ENCODE results near the gene MRAS. TPM values are rescaled to one million over a fixed set of nuclear protein-coding genes. Genes with fewer than 3 reads are reported as not detected.

Gene MRAS
- total RNA-seq, 1 experiment from 2014 or later: 0.77 TPM

DNA sequence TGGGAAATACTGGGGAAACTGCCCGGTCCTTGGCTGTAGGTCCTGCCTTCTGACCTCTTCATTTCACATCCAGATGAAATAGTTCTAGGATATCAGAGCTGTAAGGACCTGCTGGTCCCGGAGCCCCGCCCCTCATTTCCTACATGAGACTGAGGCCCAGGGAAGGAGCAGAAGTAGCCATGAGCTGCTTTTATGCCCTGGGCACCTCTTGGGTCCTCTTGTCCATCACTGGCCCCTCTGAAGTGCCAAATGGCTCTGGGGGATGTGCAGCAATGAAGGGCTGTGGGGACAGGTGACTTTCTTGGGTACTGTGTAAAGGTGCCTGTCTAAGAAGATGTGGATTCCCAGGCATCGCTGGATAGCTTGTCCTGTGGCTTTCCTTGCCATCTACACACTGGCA, 45.8 kb downstream of the MRAS start:
- CTCF ChIA-PET: no interaction called here
- H3K4me3 ChIP-seq (ENCODE audit: low read depth, low read length, poor library complexity, severe bottlenecking): no peak overlapping the region
- no peaks in the 10 kb centered on the region for H3K9me3 ChIP-seq (ENCODE audit: low read depth, low read length, poor library complexity, severe bottlenecking)
- intact Hi-C loops (cut with micrococcal nuclease; ENCODE audit: unreplicated experiment): no loop called here
- TF ChIP-seq EZH2 (IDR thresholded peaks at IDR 0.05; ENCODE audit: borderline replicate concordance, low read depth, low read length, poor library complexity, severe bottlenecking): no peak
- TF ChIP-seq, protein P1, sequence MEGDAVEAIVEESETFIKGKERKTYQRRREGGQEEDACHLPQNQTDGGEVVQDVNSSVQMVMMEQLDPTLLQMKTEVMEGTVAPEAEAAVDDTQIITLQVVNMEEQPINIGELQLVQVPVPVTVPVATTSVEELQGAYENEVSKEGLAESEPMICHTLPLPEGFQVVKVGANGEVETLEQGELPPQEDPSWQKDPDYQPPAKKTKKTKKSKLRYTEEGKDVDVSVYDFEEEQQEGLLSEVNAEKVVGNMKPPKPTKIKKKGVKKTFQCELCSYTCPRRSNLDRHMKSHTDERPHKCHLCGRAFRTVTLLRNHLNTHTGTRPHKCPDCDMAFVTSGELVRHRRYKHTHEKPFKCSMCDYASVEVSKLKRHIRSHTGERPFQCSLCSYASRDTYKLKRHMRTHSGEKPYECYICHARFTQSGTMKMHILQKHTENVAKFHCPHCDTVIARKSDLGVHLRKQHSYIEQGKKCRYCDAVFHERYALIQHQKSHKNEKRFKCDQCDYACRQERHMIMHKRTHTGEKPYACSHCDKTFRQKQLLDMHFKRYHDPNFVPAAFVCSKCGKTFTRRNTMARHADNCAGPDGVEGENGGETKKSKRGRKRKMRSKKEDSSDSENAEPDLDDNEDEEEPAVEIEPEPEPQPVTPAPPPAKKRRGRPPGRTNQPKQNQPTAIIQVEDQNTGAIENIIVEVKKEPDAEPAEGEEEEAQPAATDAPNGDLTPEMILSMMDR (conservative IDR thresholded peaks at IDR 0.05; ENCODE audit: low read depth, low read length): no peak
- H3K27ac ChIP-seq (ENCODE audit: low read depth, low read length, poor library complexity, severe bottlenecking): no peak overlapping the region
- DNase-seq (ENCODE audit: low spot score): no peak
- no TSS peak for BruUV-seq (replicated peaks)
- POLR2A ChIA-PET (ENCODE audit: low non-redundant PET): no interaction called here
- no peaks in the 10 kb centered on the region for H3K27me3 ChIP-seq (replicated peaks; ENCODE audit: insufficient read depth, low read depth, low read length, poor library complexity)
- no peaks in the 10 kb centered on the region for H3K4me1 ChIP-seq (ENCODE audit: insufficient read depth, low read length, poor library complexity, severe bottlenecking)
- H3K36me3 ChIP-seq (ENCODE audit: insufficient read depth, low read length, poor library complexity, severe bottlenecking): no peaks in the 10 kb centered on the region

DNA sequence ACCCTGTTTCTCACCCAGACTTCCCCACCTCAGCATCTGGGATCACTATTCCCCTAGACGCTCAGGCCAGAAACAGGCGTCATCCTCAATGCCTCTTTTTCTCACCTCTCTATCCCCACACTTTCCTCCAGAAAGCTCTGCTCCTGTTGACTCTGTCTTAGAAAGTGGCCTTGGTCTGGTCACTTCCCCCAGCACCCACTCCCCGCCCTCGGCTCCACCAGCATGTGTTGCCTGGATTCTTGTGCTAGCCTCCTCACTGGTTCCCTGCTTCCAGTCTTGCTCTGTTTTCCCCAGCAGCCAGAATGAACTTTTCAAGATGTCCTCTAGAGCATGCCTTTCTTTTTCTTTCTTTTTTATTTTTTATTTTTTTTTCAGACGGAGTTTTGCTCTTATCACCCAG, 46.3 kb downstream of the MRAS start:
- no peak overlapping the region for H3K4me3 ChIP-seq (ENCODE audit: low read depth, low read length, poor library complexity, severe bottlenecking)
- H3K27ac ChIP-seq (ENCODE audit: low read depth, low read length, poor library complexity, severe bottlenecking): no peak overlapping the region
- H3K36me3 ChIP-seq (ENCODE audit: insufficient read depth, low read length, poor library complexity, severe bottlenecking): no peaks in the 10 kb centered on the region
- no peak for TF ChIP-seq EZH2 (IDR thresholded peaks at IDR 0.05; ENCODE audit: borderline replicate concordance, low read depth, low read length, poor library complexity, severe bottlenecking)
- TF ChIP-seq, protein P1 (conservative IDR thresholded peaks at IDR 0.05; ENCODE audit: low read depth, low read length): no peak
- DNase-seq (ENCODE audit: low spot score): no peak
- H3K4me1 ChIP-seq (ENCODE audit: insufficient read depth, low read length, poor library complexity, severe bottlenecking): no peaks in the 10 kb centered on the region
- no TSS peak for BruUV-seq (replicated peaks)
- H3K9me3 ChIP-seq (ENCODE audit: low read depth, low read length, poor library complexity, severe bottlenecking): no peaks in the 10 kb centered on the region
- intact Hi-C loops (cut with micrococcal nuclease; ENCODE audit: unreplicated experiment): no loop called here
- H3K27me3 ChIP-seq (replicated peaks; ENCODE audit: insufficient read depth, low read depth, low read length, poor library complexity): no peaks in the 10 kb centered on the region
- CTCF ChIA-PET: no interaction called here
- POLR2A ChIA-PET (ENCODE audit: low non-redundant PET): no interaction called here

DNA sequence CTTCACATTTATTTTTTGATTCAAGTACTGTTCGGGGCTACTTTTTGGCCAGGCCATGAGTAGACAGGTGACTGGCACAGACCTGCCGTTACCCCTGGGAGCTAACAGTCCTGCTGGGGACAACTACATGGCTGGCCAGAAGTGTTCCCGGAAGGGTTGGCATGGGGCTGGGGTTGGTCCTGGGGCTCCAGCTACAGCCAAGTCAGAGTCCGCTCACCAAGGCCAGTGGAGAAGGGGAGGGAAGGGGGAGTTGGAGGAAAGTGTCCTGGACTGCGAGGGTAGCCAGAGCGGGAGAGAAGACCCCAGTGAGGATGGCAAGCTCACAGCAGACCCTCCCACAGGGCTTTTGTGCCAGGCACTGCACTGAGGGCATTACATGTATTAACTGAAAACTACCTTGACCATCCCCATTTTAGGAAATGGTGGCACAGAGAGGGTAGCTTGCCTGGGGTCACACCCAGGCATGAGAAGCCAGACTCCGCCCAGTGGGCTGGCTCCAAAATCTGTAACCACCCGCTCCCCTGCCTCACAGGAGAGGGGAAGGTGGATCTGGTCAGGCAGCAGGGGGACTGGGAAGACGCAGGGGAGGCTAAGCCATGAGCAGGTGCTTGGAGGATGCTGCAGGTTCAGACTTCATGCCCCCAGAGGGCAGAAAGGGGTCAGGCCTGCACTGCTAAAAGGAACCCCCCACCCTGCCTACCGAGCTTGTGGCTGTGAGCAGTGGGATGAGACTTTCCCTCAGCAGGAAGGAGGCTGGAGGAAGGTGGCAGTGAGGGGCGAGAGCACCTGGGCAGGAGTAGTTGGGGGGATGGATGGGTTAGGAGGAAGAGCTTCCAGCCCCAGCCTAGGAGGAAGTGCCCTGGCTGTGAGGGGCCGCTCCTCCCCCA, 47.7 kb downstream of the MRAS start:
- BruUV-seq (replicated peaks): no TSS peak
- no peak overlapping the region for H3K27ac ChIP-seq (ENCODE audit: low read depth, low read length, poor library complexity, severe bottlenecking)
- no peak overlapping the region for H3K4me3 ChIP-seq (ENCODE audit: low read depth, low read length, poor library complexity, severe bottlenecking)
- ChIA-PET CTCF (no interaction called here), POLR2A (ENCODE audit: low non-redundant PET) (no interaction called here)
- intact Hi-C loops (cut with micrococcal nuclease; ENCODE audit: unreplicated experiment): no loop called here
- DNase-seq (ENCODE audit: low spot score): no peak
- no peaks in the 10 kb centered on the region for H3K9me3 ChIP-seq (ENCODE audit: low read depth, low read length, poor library complexity, severe bottlenecking)
- TF ChIP-seq, protein P1 (conservative IDR thresholded peaks at IDR 0.05; ENCODE audit: low read depth, low read length): no peak
- no peak for TF ChIP-seq EZH2 (IDR thresholded peaks at IDR 0.05; ENCODE audit: borderline replicate concordance, low read depth, low read length, poor library complexity, severe bottlenecking)
- H3K36me3 ChIP-seq (ENCODE audit: insufficient read depth, low read length, poor library complexity, severe bottlenecking): no peaks in the 10 kb centered on the region
- no peaks in the 10 kb centered on the region for H3K4me1 ChIP-seq (ENCODE audit: insufficient read depth, low read length, poor library complexity, severe bottlenecking)
- H3K27me3 ChIP-seq (replicated peaks; ENCODE audit: insufficient read depth, low read depth, low read length, poor library complexity): no peaks in the 10 kb centered on the region

Data from A673 (cell line).